Measurements from ENCODE around the gene PSD.
"Not testable (repeated sequence)": the region's sequence is repeated elsewhere in the genome, so short reads cannot be mapped to it uniquely, and the experiment has no call there.

PSD gene

GRCh38 chr10:102418622-102419268 lies at the start of gene PSD:
PSD (minus strand) TSS chr10:102418785; CDS start chr10:102417038, 1,747 bp downstream.
- peaks cover 3% of the 10 kb centered on the region; the same call in 1 of the 2 replicates for H3K4me1 ChIP-seq (ENCODE audit: insufficient read depth, low read length)

GRCh38 chr10:102467971-102468438 lies 49.4 kb upstream of the PSD start:
- H3K9me3 ChIP-seq (ENCODE audit: control insufficient read depth, insufficient read depth, low read length) = no peaks in the 10 kb centered on the region
- H3K4me1 ChIP-seq (ENCODE audit: insufficient read depth, low read length) = peaks cover 6% of the 10 kb centered on the region; the same call in 1 of the 2 replicates
- H3K9ac ChIP-seq (ENCODE audit: low read depth, low read length) = no peak overlapping the region; the same call in 1 of the 2 replicates
- no peaks in the 10 kb centered on the region for H3K36me3 ChIP-seq (ENCODE audit: insufficient read depth, low read length)

More at GRCh38 chr10:102418622-102419268, at the start of gene PSD:
- Histone ChIP-seq H3K9ac (ENCODE audit: low read depth, low read length) (peak within 1 kb of the TSS; percentile 88; the same call in 1 of the 2 replicates), H3K36me3 (ENCODE audit: insufficient read depth, low read length) (no peaks in the 10 kb centered on the region), H3K9me3 (ENCODE audit: control insufficient read depth, insufficient read depth, low read length) (no peaks in the 10 kb centered on the region)

GRCh38 chr10:102467318-102467717 lies 48.7 kb upstream of the PSD start:
- no peak overlapping the region for H3K9ac ChIP-seq (ENCODE audit: low read depth, low read length)
- H3K9me3 ChIP-seq (ENCODE audit: control insufficient read depth, insufficient read depth, low read length) = no peaks in the 10 kb centered on the region
- peaks cover 12% of the 10 kb centered on the region for H3K4me1 ChIP-seq (ENCODE audit: insufficient read depth, low read length)
- H3K36me3 ChIP-seq (ENCODE audit: insufficient read depth, low read length) = no peaks in the 10 kb centered on the region

GRCh38 chr10:102465466-102465865 lies 46.9 kb upstream of the PSD start:
- H3K9me3 ChIP-seq (ENCODE audit: control insufficient read depth, insufficient read depth, low read length) = no peaks in the 10 kb centered on the region
- H3K9ac ChIP-seq (ENCODE audit: low read depth, low read length) = no peak overlapping the region
- no peaks in the 10 kb centered on the region for H3K36me3 ChIP-seq (ENCODE audit: insufficient read depth, low read length)
- peaks cover 22% of the 10 kb centered on the region for H3K4me1 ChIP-seq (ENCODE audit: insufficient read depth, low read length)

- peak overlapping the region; percentile 45; the same call in 1 of the 2 replicates for H3K9ac ChIP-seq (ENCODE audit: low read depth, low read length)
- H3K4me1 ChIP-seq (ENCODE audit: insufficient read depth, low read length) = peaks cover 24% of the 10 kb centered on the region
- H3K36me3 ChIP-seq (ENCODE audit: insufficient read depth, low read length) = no peaks in the 10 kb centered on the region
- no peaks in the 10 kb centered on the region for H3K9me3 ChIP-seq (ENCODE audit: control insufficient read depth, insufficient read depth, low read length)
These were observed 45.4 kb upstream of the PSD start for GRCh38 chr10:102463983-102464382.

- H3K9me3 ChIP-seq (ENCODE audit: control insufficient read depth, insufficient read depth, low read length) = no peaks in the 10 kb centered on the region
- no peaks in the 10 kb centered on the region for H3K36me3 ChIP-seq (ENCODE audit: insufficient read depth, low read length)
- H3K4me1 ChIP-seq (ENCODE audit: insufficient read depth, low read length) = peaks cover 24% of the 10 kb centered on the region
- H3K9ac ChIP-seq (ENCODE audit: low read depth, low read length) = peak overlapping the region; percentile 45; the same call in 1 of the 2 replicates
These were observed 44.0 kb upstream of the PSD start for GRCh38 chr10:102462512-102463054.

- Histone ChIP-seq H3K9ac (ENCODE audit: low read depth, low read length) (peak overlapping the region; percentile 58), H3K9me3 (ENCODE audit: control insufficient read depth, insufficient read depth, low read length) (no peaks in the 10 kb centered on the region), H3K4me1 (ENCODE audit: insufficient read depth, low read length) (peaks cover 27% of the 10 kb centered on the region), H3K36me3 (ENCODE audit: insufficient read depth, low read length) (no peaks in the 10 kb centered on the region; the same call in 1 of the 2 replicates)
These were observed 42.8 kb upstream of the PSD start for GRCh38 chr10:102461187-102462054.

GRCh38 chr10:102460836-102461186 lies 42.2 kb upstream of the PSD start:
- Histone ChIP-seq H3K36me3 (ENCODE audit: insufficient read depth, low read length) (no peaks in the 10 kb centered on the region; the same call in 1 of the 2 replicates), H3K9me3 (ENCODE audit: control insufficient read depth, insufficient read depth, low read length) (no peaks in the 10 kb centered on the region), H3K9ac (ENCODE audit: low read depth, low read length) (peak overlapping the region; percentile 35; the same call in 1 of the 2 replicates), H3K4me1 (ENCODE audit: insufficient read depth, low read length) (peaks cover 32% of the 10 kb centered on the region)

GRCh38 chr10:102458656-102459055 lies 40.1 kb upstream of the PSD start:
- Histone ChIP-seq H3K36me3 (ENCODE audit: insufficient read depth, low read length) (no peaks in the 10 kb centered on the region; the same call in 1 of the 2 replicates), H3K4me1 (ENCODE audit: insufficient read depth, low read length) (peaks cover 38% of the 10 kb centered on the region), H3K9ac (ENCODE audit: low read depth, low read length) (no peak overlapping the region), H3K9me3 (ENCODE audit: control insufficient read depth, insufficient read depth, low read length) (no peaks in the 10 kb centered on the region)

- no peaks in the 10 kb centered on the region; the same call in 1 of the 2 replicates for H3K9me3 ChIP-seq (ENCODE audit: control insufficient read depth, insufficient read depth, low read length)
- no peak overlapping the region for H3K9ac ChIP-seq (ENCODE audit: low read depth, low read length)
- no peaks in the 10 kb centered on the region; the same call in 1 of the 2 replicates for H3K36me3 ChIP-seq (ENCODE audit: insufficient read depth, low read length)
- H3K4me1 ChIP-seq (ENCODE audit: insufficient read depth, low read length) = peaks cover 36% of the 10 kb centered on the region
These were observed 39.1 kb upstream of the PSD start for GRCh38 chr10:102457591-102458150.

- Histone ChIP-seq H3K36me3 (ENCODE audit: insufficient read depth, low read length) (no peaks in the 10 kb centered on the region; the same call in 1 of the 2 replicates), H3K9ac (ENCODE audit: low read depth, low read length) (no peak overlapping the region), H3K4me1 (ENCODE audit: insufficient read depth, low read length) (peaks cover 34% of the 10 kb centered on the region), H3K9me3 (ENCODE audit: control insufficient read depth, insufficient read depth, low read length) (no peaks in the 10 kb centered on the region; the same call in 1 of the 2 replicates)
These were observed 37.4 kb upstream of the PSD start for GRCh38 chr10:102455893-102456471.

- peaks cover 27% of the 10 kb centered on the region for H3K4me1 ChIP-seq (ENCODE audit: insufficient read depth, low read length)
- not testable (repeated sequence) for H3K9ac ChIP-seq (ENCODE audit: low read depth, low read length); H3K9me3 ChIP-seq (ENCODE audit: control insufficient read depth, insufficient read depth, low read length); H3K36me3 ChIP-seq (ENCODE audit: insufficient read depth, low read length)
These were observed 36.3 kb upstream of the PSD start for GRCh38 chr10:102454662-102455487.

GRCh38 chr10:102453502-102453901 lies 34.9 kb upstream of the PSD start:
- Histone ChIP-seq H3K36me3 (ENCODE audit: insufficient read depth, low read length) (no peaks in the 10 kb centered on the region; the same call in 1 of the 2 replicates), H3K9ac (ENCODE audit: low read depth, low read length) (no peak overlapping the region), H3K4me1 (ENCODE audit: insufficient read depth, low read length) (peaks cover 27% of the 10 kb centered on the region), H3K9me3 (ENCODE audit: control insufficient read depth, insufficient read depth, low read length) (no peaks in the 10 kb centered on the region; the same call in 1 of the 2 replicates)
